Endothelial cell of umbilical vein (primary cell): ENCODE results near the gene OR10H4. TPM values are rescaled to one million over a fixed set of nuclear protein-coding genes. Genes with fewer than 3 reads are reported as not detected.

Experiments used
- BruUV-seq: library from RNA; stranded (reverse); fragments of 400-500 nt; replicated peaks from 2 replicates; lab custom pipeline; 2021; lab: Mats Ljungman, UMichigan
- CTCF ChIA-PET: fragments of 300-600, 350-600 bp; sonication (Branson Sonifier 250); formaldehyde crosslinking; loops from one replicate; lab custom pipeline; 2021; ENCODE audit warnings: antibody characterized with exemption, inconsistent platforms; lab: Charles Lee
- POLR2A ChIA-PET: fragments of 300-600, 350-600 bp; sonication (Branson Sonifier 250); formaldehyde crosslinking; loops from one replicate; lab custom pipeline; 2021; ENCODE audit warnings: antibody characterized with exemption, inconsistent platforms; lab: Charles Lee
- DNase-seq: peaks from one replicate; pipeline ENCODE4 v3.0.0-alpha.2; 2011; ENCODE audit warnings: low read depth, low spot score
- FAIRE-seq: peaks from 2 replicates; lab custom pipeline; 2011; peaks lifted over from hg19 to GRCh38; lab: Jason Lieb, UNC
- H2AFZ ChIP-seq: 2 replicates; pipeline ENCODE4 v1.6.0; 2012; ENCODE audit warnings: low read depth, low read length, control low read depth, inconsistent platforms
- H3K27ac ChIP-seq: 2 replicates; pipeline ENCODE4 v1.5.1; 2011; ENCODE audit warnings: low read depth, mild to moderate bottlenecking, control low read depth, low read length, moderate library complexity; ENCODE audit not compliant: insufficient read depth
- H3K27me3 ChIP-seq, 2 experiments: 2 replicates each; pipeline versions ENCODE4 v1.6.0 to v1.6.1; 2011; ENCODE audit warnings: low read length in 2 of 2, mixed read lengths in 1 of 2; ENCODE audit not compliant: control insufficient read depth in 2 of 2, insufficient read depth in 2 of 2
- H3K36me3 ChIP-seq, 2 experiments: 2 replicates in 1 of 2; 3 replicates in 1 of 2; pipeline ENCODE4 v1.5.1; 2011; ENCODE audit warnings: low read length in 2 of 2, mild to moderate bottlenecking in 1 of 2, moderate library complexity in 1 of 2; ENCODE audit not compliant: control insufficient read depth in 2 of 2, insufficient read depth in 2 of 2; ENCODE audit errors: extremely low read depth in 1 of 2
- H3K4me1 ChIP-seq: 3 replicates; pipeline ENCODE4 v1.5.1; 2011; ENCODE audit warnings: mild to moderate bottlenecking, low read length; ENCODE audit not compliant: control insufficient read depth, insufficient read depth; ENCODE audit errors: extremely low read depth
- H3K4me2 ChIP-seq: 2 replicates; pipeline ENCODE4 v1.6.1; 2011; ENCODE audit warnings: low read length, control low read depth, mixed read lengths; ENCODE audit not compliant: insufficient read depth
- H3K4me3 ChIP-seq, 3 experiments: fragments of 200-600 bp in 1 of 3; sonication (generic), shearing (Covaris generic) in 1 of 3; replicated peaks in 1 of 3; 2 replicates each; pipeline ENCODE4 v1.5.1; 2011 to 2016; ENCODE audit warnings: control low read depth in 3 of 3, low read length in 3 of 3, mild to moderate bottlenecking in 2 of 3, inconsistent platforms in 1 of 3, low read depth in 1 of 3, moderate library complexity in 1 of 3; ENCODE audit not compliant: insufficient read depth in 1 of 3
- H3K79me2 ChIP-seq: 2 replicates; pipeline ENCODE4 v1.6.0; 2012; ENCODE audit warnings: low read length, inconsistent platforms; ENCODE audit not compliant: control insufficient read depth, insufficient read depth
- H3K9ac ChIP-seq: replicated peaks from 2 replicates; pipeline ENCODE3; 2011; ENCODE audit warnings: low read length, control low read depth; ENCODE audit not compliant: insufficient read depth; ENCODE audit errors: extremely low read depth
- H3K9me1 ChIP-seq: replicated peaks from 3 replicates; pipeline ENCODE4 v1.6.0; 2011; ENCODE audit warnings: mild to moderate bottlenecking, low read length; ENCODE audit not compliant: control insufficient read depth, insufficient read depth; ENCODE audit errors: extremely low read depth
- H3K9me3 ChIP-seq: replicated peaks from 2 replicates; pipeline ENCODE4 v1.5.1; 2012; ENCODE audit warnings: low read length, inconsistent platforms; ENCODE audit not compliant: control insufficient read depth, insufficient read depth
- H4K20me1 ChIP-seq: replicated peaks from 2 replicates; pipeline ENCODE3; 2011; ENCODE audit warnings: mild to moderate bottlenecking, low read length; ENCODE audit not compliant: control insufficient read depth, insufficient read depth; ENCODE audit errors: extremely low read depth
- CTCF ChIP-seq, 2 donors: IDR thresholded peaks; 1 replicate in 1 of 2; 2 replicates in 1 of 2; pipeline ENCODE4 v1.5.1; 2011; ENCODE audit warnings: low read length in 2 of 2, mild to moderate bottlenecking in 2 of 2, moderate library complexity in 2 of 2, control low read depth in 1 of 2, inconsistent platforms in 1 of 2, low read depth in 1 of 2; ENCODE audit not compliant: insufficient read depth in 1 of 2; ENCODE audit errors: extremely low read depth in 1 of 2
- EZH2 ChIP-seq: IDR thresholded peaks from 2 replicates; pipeline ENCODE4 v1.6.1; 2012; ENCODE audit warnings: borderline replicate concordance, low read depth, mild to moderate bottlenecking, moderate library complexity, low read length, inconsistent platforms; ENCODE audit not compliant: severe bottlenecking
- FOS ChIP-seq: IDR thresholded peaks from 2 replicates; pipeline ENCODE4 v1.6.1; 2011; ENCODE audit warnings: mild to moderate bottlenecking, low read length, moderate library complexity, borderline replicate concordance; ENCODE audit not compliant: insufficient read depth
- GATA2 ChIP-seq: IDR thresholded peaks from 2 replicates; pipeline ENCODE4 v1.7.0; 2011; ENCODE audit warnings: low read depth, mild to moderate bottlenecking, moderate library complexity, mixed read lengths, low read length; ENCODE audit not compliant: insufficient read length, insufficient read depth
- JUN ChIP-seq: IDR thresholded peaks from 2 replicates; pipeline ENCODE4 v1.6.1; 2011; ENCODE audit warnings: borderline replicate concordance, low read depth; ENCODE audit not compliant: insufficient read length, insufficient read depth
- MAX ChIP-seq: IDR thresholded peaks from 2 replicates; pipeline ENCODE4 v1.6.1; 2011; ENCODE audit not compliant: insufficient read depth, insufficient read length
- MYC ChIP-seq: IDR thresholded peaks from one replicate; pipeline ENCODE4 v1.6.1; 2011; ENCODE audit warnings: mild to moderate bottlenecking, low read depth, low read length
- POLR2A ChIP-seq: IDR thresholded peaks from 2 replicates; pipeline ENCODE4 v1.6.1; 2012; ENCODE audit warnings: low read depth, mild to moderate bottlenecking, control low read depth, low read length
- POLR2AphosphoS5 ChIP-seq: IDR thresholded peaks from 2 replicates; pipeline ENCODE4 v1.6.1; 2012; ENCODE audit warnings: low read depth, mild to moderate bottlenecking, control low read depth, low read length, moderate library complexity; ENCODE audit not compliant: insufficient read depth
- dilution Hi-C: fragments of 300-500 bp; cut with MboI; formaldehyde crosslinking; loops from one replicate; pipeline ENCODE4 v1.15.0; 2019; ENCODE audit warnings: low sequenced_read_pairs; ENCODE audit not compliant: extremely low pct_ligation_motif_present
- intact Hi-C: fragments of 100-400 bp; cut with micrococcal nuclease; formaldehyde crosslinking; loops from one replicate; pipeline ENCODE4 v1.10.0; 2022
- polyA plus RNA-seq, 4 experiments: library from polyadenylated mRNA; depleted of rRNA in 3 of 4; stranded (reverse) in 3 of 4; unstranded in 1 of 4; fragments of >200 nt; gene quantifications; 2 replicates each; pipeline versions ENCODE4 v1.2.1 to v1.2.3, GENCODE V29; 2011 to 2012; ENCODE audit warnings: missing spikeins in 1 of 4
- total RNA-seq: library from RNA; stranded (reverse); gene quantifications from 2 replicates; pipeline ENCODE4 v1.2.3, GENCODE V29; 2021

OR10H4 gene
- total and polyA plus RNA-seq, 2 donors (not counting 3 experiments of a cell fraction or from before 2014, with no cell fraction given), result not detected

DNA sequence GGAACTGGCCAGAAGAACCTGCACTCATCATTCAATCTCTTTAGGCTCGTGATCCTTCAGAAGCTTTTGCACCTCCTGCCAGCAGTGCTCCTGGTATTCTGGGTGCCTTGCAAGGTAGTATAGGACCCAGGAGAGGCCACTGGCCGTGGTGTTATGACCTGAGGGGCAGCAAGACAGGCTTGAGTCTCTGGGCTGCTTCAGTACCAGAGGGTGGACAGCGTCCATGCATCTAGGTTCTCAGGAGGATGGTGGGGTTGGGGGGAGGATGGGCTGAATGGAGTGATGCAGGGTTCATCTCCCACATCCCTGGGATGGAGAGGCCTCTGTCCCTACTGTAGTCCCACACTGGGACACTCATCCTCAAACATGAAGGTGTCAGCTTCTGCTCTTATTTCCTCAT lies 41.1 kb downstream of the OR10H4 start:
- intact Hi-C loops, result no loop called here
- Histone ChIP-seq H3K36me3 (no peaks in the 10 kb centered on the region), H3K27me3 (no peaks in the 10 kb centered on the region), H3K9me3 (no peaks in the 10 kb centered on the region), H3K79me2 (no peaks in the 10 kb centered on the region), H3K27ac (no peak overlapping the region), H3K9me1 (no peaks in the 10 kb centered on the region), H3K4me3 (no peak overlapping the region), H4K20me1 (no peaks in the 10 kb centered on the region), H2AFZ (no peak overlapping the region), H3K4me1 (no peaks in the 10 kb centered on the region), H3K4me2 (no peak overlapping the region), H3K9ac (no peak overlapping the region)
- no peak for TF ChIP-seq GATA2
- no peak for TF ChIP-seq MYC
- TF ChIP-seq POLR2AphosphoS5, result no peak
- no peak for TF ChIP-seq CTCF (IDR thresholded peaks at IDR 0.05; ENCODE audit: extremely low read depth in 1 of 2, insufficient read depth in 1 of 2, low read depth in 1 of 2, low read length in 2 of 2)
- TF ChIP-seq MAX, result no peak
- ChIA-PET POLR2A (no interaction called here), CTCF (no interaction called here)
- no peak for DNase-seq
- FAIRE-seq, result no peak
- dilution Hi-C loops, result no loop called here
- no TSS peak for BruUV-seq

GRCh38 chr19:15991602-15992001 lies 42.8 kb downstream of the OR10H4 start:
- H3K9me3 ChIP-seq, result no peaks in the 10 kb centered on the region
- no peaks in the 10 kb centered on the region for H3K36me3 ChIP-seq
- dilution Hi-C loops (no loop called here), intact Hi-C loops (no loop called here)
- H4K20me1 ChIP-seq, result no peaks in the 10 kb centered on the region
- no peak overlapping the region for H3K9ac ChIP-seq
- H3K27me3 ChIP-seq, result no peaks in the 10 kb centered on the region
- no peak overlapping the region for H2AFZ ChIP-seq
- no peak overlapping the region for H3K27ac ChIP-seq
- no peaks in the 10 kb centered on the region for H3K79me2 ChIP-seq
- CTCF ChIA-PET, result interaction anchor here (0.8 kb wide), 1 partner anchor 20 kb away, joined by 3 read pairs; no protein-coding TSS in a partner anchor
- no peak overlapping the region for H3K4me3 ChIP-seq
- no peaks in the 10 kb centered on the region for H3K9me1 ChIP-seq
- no peak overlapping the region for H3K4me2 ChIP-seq
- BruUV-seq, result no TSS peak
- DNase-seq (no peak), FAIRE-seq (no peak)
- no peak for TF ChIP-seq GATA2
- TF ChIP-seq POLR2A, result no peak
- TF ChIP-seq JUN, result no peak
- no peak for TF ChIP-seq FOS
- no peak for TF ChIP-seq POLR2AphosphoS5
- no peak for TF ChIP-seq EZH2
- no peak for TF ChIP-seq MAX
- TF ChIP-seq CTCF (IDR thresholded peaks at IDR 0.05; ENCODE audit: extremely low read depth in 1 of 2, insufficient read depth in 1 of 2, low read depth in 1 of 2, low read length in 2 of 2), result no peak
- TF ChIP-seq MYC, result no peak
- POLR2A ChIA-PET, result no interaction called here
- H3K4me1 ChIP-seq, result no peaks in the 10 kb centered on the region
